K562 (cell line): ENCODE measurements around the gene PCAT6. TPM values are rescaled to one million over a fixed set of nuclear protein-coding genes. Genes with fewer than 3 reads are reported as not detected.

ENCODE experiments used
- EGR1 ChIP-seq: fragments of 450-650 bp; conservative IDR thresholded peaks from 2 replicates; pipeline ENCODE4 v1.6.1; 2017; ENCODE audit warnings: mild to moderate bottlenecking
- GTF2A2 ChIP-seq: IDR thresholded peaks from 2 replicates; pipeline ENCODE4 v1.6.1; 2016; ENCODE audit warnings: mild to moderate bottlenecking, missing genetic modification characterization, missing compliant biosample characterization
- IFI16 ChIP-seq: fragments of 250-450 bp; sonication (Bioruptor Pico); IDR thresholded peaks from 2 replicates; pipeline ENCODE4 v2.1.2; 2022; ENCODE audit warnings: mild to moderate bottlenecking, inconsistent platforms
- KDM4B ChIP-seq, 2 experiments: fragments of 450-650 bp in 1 of 2; sonication (generic) in 1 of 2; IDR thresholded peaks; 2 replicates each; pipeline ENCODE4 v1.6.1; 2016 to 2017; ENCODE audit warnings: borderline replicate concordance in 2 of 2, antibody characterized with exemption in 1 of 2, low read depth in 1 of 2, mild to moderate bottlenecking in 1 of 2
- KLF1 ChIP-seq: fragments of 450-650 bp; IDR thresholded peaks from 2 replicates; pipeline ENCODE4 v1.6.1; 2016; ENCODE audit warnings: missing genetic modification characterization, missing compliant biosample characterization
- LCOR ChIP-seq: sonication (generic); formaldehyde crosslinking; IDR thresholded peaks from 2 replicates; pipeline ENCODE4 v1.8.0; 2022; ENCODE audit warnings: mild to moderate bottlenecking, missing genetic modification reagents
- MECOM ChIP-seq: fragments of 250-450 bp; sonication (Bioruptor Pico); IDR thresholded peaks from 2 replicates; pipeline ENCODE4 v1.8.0; 2022; ENCODE audit warnings: inconsistent platforms
- NCOA1 ChIP-seq: fragments of 450-650 bp; IDR thresholded peaks from 2 replicates; pipeline ENCODE4 v1.6.1; 2016; ENCODE audit warnings: low read depth
- NR2F6 ChIP-seq: fragments of 450-650 bp; formaldehyde crosslinking; IDR thresholded peaks from 2 replicates; pipeline ENCODE4 v1.4.0; 2020; ENCODE audit warnings: mild to moderate bottlenecking
- SIN3B ChIP-seq: fragments of 450-650 bp; IDR thresholded peaks from 2 replicates; pipeline ENCODE4 v1.6.1; 2017; ENCODE audit warnings: low read depth, mild to moderate bottlenecking, moderate library complexity
- ZEB2 ChIP-seq: fragments of 450-650 bp; IDR thresholded peaks from 2 replicates; pipeline ENCODE4 v1.6.1; 2016
- ZFP1 ChIP-seq: fragments of 450-650 bp; formaldehyde crosslinking; IDR thresholded peaks from 2 replicates; pipeline ENCODE4 v1.4.0; 2020; ENCODE audit warnings: mild to moderate bottlenecking, mixed read lengths
- ZNF766 ChIP-seq: fragments of 200-800 bp; sonication (Bioruptor generic); conservative IDR thresholded peaks from 2 replicates; pipeline ENCODE4 v1.6.1; 2016; ENCODE audit warnings: missing genetic modification characterization, missing compliant biosample characterization
- polyA plus RNA-seq, 8 experiments: library from polyadenylated mRNA; depleted of rRNA in 4 of 8; stranded (reverse) in 5 of 8; unstranded in 3 of 8; fragments of >200 nt; fragmentation: Nextera tagmentation in 2 of 8; fragmentation: Illumina TruSeq in 1 of 8; extraction: Ambion mirVana in 2 of 8; extraction: Trizol in 1 of 8; gene quantifications; 2 replicates each; pipeline versions ENCODE4 v1.2.1 to v1.2.3, GENCODE V29; 2011 to 2014; ENCODE audit warnings: inconsistent platforms in 1 of 8, missing spikeins in 1 of 8
- total RNA-seq, 7 experiments: library from RNA; depleted of rRNA in 6 of 7; stranded (reverse); fragments of >200 nt in 6 of 7; fragmentation: Illumina TruSeq in 2 of 7; extraction: Trizol in 2 of 7; gene quantifications; 2 replicates each; pipeline versions ENCODE4 v1.2.1 to v1.2.3, GENCODE V29; 2011 to 2021; ENCODE audit warnings: low replicate concordance in 1 of 7
- TF ChIP-seq, protein P1 (sequence below), 2 experiments: fragments of 250-450 bp in 1 of 2; fragments of 450-650 bp in 1 of 2; sonication (Bioruptor Pico) in 1 of 2; IDR thresholded peaks; 2 replicates each; pipeline versions ENCODE4 v1.6.1 to v1.8.0; 2016 to 2021; ENCODE audit warnings: mild to moderate bottlenecking in 2 of 2, moderate library complexity in 2 of 2, missing compliant biosample characterization in 1 of 2, missing genetic modification characterization in 1 of 2
- TF ChIP-seq, protein P2 (sequence below): fragments of 250-450 bp; sonication (Bioruptor Pico); IDR thresholded peaks from 2 replicates; pipeline ENCODE4 v1.5.0; 2022; ENCODE audit warnings: mild to moderate bottlenecking
- TF ChIP-seq, protein P3 (sequence below): fragments of 250-450 bp; sonication (Bioruptor Pico); IDR thresholded peaks from 2 replicates; pipeline ENCODE4 v1.8.0; 2022; ENCODE audit warnings: moderate library complexity, mild to moderate bottlenecking, inconsistent platforms

The PCAT6 gene
- total and polyA plus RNA-seq, 9 of the 15 experiments (the other 6 are each of a cell fraction or from before 2014, with no cell fraction given): 0.25 to 2.4 (median 0.54) TPM; not detected in 1

DNA sequence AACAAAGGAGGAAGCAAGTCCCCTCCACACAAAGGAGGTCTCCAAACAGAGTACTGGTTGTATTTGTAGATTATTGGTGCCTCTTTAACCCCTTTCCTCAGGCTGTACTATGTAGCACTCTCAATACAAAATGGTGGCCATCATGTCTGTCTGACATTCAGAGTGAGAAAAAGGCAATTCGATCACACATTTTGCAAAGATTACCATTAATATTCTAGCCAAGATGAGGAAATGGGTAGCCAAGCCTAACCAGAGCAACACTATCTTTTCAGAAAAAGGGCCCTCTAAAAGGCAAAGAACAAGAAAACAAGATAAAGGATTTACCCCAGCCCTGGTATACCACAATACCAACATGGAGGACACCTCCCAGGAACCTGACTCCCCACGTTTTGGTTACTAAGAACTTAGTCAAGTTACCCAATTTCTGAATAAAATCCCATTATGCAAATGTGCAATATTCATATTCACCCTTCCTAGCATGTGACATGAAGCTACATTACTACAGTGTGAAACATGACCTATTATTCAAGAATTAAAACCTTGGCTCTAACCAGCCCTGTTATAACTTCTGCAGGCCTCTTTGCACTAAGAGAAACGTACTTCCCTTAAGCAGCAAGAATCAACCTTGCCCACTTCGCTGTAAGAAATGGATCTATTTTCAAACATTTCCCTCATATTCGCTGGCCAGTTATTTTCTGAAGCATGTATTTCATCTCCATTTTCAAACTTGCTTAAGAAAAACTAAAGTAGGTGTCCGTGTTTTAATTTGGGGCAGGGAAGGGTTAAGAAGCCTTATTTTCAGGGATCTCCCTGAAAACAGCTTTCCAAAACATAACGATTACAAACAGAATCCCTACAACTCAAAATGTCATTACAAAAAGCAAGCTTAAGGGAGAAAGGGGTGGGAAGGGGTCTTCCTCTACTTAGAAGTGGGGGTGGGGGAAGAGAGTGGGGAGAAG is 4.6 kb upstream of the PCAT6 start (continued):
- TF ChIP-seq GTF2A2 (tag) (peak; percentile 85; the same call in 1 of the 2 replicates), ZFP1 (CRISPR knock-in tag) (no peak), NCOA1 (no peak), MECOM (CRISPR knock-in tag) (0 out of 2 replicates have a peak, but pooled peaks have one; percentile 39), ZNF766 (CRISPR knock-in tag) (peak; percentile 96), KLF1 (tag) (no peak; the same call in 1 of the 2 replicates), ZEB2 (no peak), KDM4B (IDR thresholded peaks at IDR 0.05; ENCODE audit: borderline replicate concordance in 2 of 2, low read depth in 1 of 2) (no peak), SIN3B (no peak), IFI16 (CRISPR knock-in tag) (peak; percentile 75), EGR1 (0 out of 2 replicates have a peak, but pooled peaks have one; percentile 2), NR2F6 (CRISPR knock-in tag) (0 out of 2 replicates have a peak, but pooled peaks have one; percentile 20), LCOR (CRISPR knock-in tag) (no peak)
- TF ChIP-seq, protein P1, sequence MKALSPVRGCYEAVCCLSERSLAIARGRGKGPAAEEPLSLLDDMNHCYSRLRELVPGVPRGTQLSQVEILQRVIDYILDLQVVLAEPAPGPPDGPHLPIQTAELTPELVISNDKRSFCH (CRISPR knock-in tag; IDR thresholded peaks at IDR 0.05): no peak
- TF ChIP-seq, protein P1 (tag; IDR thresholded peaks at IDR 0.05): peak; percentile 96
- TF ChIP-seq, protein P2, sequence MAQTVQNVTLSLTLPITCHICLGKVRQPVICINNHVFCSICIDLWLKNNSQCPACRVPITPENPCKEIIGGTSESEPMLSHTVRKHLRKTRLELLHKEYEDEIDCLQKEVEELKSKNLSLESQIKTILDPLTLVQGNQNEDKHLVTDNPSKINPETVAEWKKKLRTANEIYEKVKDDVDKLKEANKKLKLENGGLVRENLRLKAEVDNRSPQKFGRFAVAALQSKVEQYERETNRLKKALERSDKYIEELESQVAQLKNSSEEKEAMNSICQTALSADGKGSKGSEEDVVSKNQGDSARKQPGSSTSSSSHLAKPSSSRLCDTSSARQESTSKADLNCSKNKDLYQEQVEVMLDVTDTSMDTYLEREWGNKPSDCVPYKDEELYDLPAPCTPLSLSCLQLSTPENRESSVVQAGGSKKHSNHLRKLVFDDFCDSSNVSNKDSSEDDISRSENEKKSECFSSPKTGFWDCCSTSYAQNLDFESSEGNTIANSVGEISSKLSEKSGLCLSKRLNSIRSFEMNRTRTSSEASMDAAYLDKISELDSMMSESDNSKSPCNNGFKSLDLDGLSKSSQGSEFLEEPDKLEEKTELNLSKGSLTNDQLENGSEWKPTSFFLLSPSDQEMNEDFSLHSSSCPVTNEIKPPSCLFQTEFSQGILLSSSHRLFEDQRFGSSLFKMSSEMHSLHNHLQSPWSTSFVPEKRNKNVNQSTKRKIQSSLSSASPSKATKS: no peak
- TF ChIP-seq, protein P3, sequence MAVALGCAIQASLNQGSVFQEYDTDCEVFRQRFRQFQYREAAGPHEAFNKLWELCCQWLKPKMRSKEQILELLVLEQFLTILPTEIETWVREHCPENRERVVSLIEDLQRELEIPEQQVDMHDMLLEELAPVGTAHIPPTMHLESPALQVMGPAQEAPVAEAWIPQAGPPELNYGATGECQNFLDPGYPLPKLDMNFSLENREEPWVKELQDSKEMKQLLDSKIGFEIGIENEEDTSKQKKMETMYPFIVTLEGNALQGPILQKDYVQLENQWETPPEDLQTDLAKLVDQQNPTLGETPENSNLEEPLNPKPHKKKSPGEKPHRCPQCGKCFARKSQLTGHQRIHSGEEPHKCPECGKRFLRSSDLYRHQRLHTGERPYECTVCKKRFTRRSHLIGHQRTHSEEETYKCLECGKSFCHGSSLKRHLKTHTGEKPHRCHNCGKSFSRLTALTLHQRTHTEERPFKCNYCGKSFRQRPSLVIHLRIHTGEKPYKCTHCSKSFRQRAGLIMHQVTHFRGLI: peak; percentile 81; the same call in 1 of the 2 replicates
